Measurements from ENCODE around the gene CRTC2.
A peak's percentile ranks its signal among the peaks of the same experiment; 100 is the strongest.
"Not testable (repeated sequence)": the region's sequence is repeated elsewhere in the genome, so short reads cannot be mapped to it uniquely, and the experiment has no call there.

The CRTC2 gene, protein sequence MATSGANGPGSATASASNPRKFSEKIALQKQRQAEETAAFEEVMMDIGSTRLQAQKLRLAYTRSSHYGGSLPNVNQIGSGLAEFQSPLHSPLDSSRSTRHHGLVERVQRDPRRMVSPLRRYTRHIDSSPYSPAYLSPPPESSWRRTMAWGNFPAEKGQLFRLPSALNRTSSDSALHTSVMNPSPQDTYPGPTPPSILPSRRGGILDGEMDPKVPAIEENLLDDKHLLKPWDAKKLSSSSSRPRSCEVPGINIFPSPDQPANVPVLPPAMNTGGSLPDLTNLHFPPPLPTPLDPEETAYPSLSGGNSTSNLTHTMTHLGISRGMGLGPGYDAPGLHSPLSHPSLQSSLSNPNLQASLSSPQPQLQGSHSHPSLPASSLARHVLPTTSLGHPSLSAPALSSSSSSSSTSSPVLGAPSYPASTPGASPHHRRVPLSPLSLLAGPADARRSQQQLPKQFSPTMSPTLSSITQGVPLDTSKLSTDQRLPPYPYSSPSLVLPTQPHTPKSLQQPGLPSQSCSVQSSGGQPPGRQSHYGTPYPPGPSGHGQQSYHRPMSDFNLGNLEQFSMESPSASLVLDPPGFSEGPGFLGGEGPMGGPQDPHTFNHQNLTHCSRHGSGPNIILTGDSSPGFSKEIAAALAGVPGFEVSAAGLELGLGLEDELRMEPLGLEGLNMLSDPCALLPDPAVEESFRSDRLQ

DNA sequence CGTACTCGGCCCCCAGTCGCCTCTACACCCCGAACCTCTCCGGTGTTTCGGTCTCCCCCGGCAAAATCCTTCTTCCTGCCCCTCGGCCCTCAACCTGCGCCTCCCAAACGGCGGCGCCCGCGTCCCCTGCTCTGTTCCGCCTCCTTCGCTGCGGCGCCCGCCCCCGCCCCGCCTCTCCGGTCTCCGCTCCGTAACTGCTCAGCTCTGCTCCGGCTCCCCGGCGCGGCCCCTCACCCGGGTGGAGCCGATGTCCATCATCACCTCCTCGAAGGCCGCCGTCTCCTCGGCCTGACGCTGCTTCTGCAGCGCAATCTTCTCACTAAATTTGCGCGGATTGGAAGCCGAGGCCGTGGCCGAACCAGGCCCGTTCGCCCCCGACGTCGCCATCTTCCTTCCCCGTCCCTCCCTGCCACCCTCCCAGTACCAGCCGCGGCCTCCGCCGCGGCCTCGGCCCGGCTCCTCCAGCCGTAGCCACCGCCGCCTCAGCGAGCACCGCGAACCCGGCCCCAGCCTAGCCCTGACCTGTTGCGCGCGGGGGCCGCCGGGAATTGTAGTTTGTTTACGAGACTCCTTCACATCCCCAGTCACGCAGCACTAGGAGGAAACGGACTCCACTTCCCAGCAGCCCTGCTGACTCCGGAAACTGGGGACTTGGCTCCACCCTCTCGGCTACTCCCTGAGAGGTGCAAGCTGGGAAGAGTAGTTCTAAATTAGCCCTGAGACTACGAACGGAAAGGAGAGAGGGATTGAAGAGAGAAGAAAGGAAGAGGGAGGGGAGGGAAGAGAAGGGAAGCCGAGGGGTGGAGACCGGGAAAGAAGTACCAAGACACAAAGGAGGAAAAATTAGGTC lies at the start of gene CRTC2:
TSS of gene CRTC2 (minus strand) at position 502 of the 850 bp plus-strand sequence. CDS start at position 387, 115 bp downstream.
- DNase-seq (ENCODE audit: low read depth, low spot score), result peak; percentile 97

DNA sequence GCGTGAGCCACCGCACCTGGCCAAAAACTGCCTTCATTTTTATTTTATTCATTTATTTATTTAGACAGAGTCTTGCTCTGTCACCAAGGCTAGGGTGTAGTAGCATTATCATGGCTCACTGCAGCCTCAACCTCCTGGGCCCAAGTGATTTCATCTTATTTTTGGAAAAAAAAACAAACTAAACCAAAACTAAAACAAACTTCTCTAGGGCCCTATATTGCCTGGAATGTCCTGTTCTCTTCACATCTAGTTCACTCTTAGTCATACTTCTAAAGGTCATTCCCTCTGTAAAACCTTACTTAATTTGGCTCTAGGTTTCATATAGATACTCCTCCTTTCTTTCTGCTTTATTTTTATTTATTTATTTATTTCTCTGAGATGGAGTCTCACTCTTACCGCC lies 47.7 kb upstream of the CRTC2 start:
- DNase-seq (ENCODE audit: low read depth, low spot score), result no peak

DNA sequence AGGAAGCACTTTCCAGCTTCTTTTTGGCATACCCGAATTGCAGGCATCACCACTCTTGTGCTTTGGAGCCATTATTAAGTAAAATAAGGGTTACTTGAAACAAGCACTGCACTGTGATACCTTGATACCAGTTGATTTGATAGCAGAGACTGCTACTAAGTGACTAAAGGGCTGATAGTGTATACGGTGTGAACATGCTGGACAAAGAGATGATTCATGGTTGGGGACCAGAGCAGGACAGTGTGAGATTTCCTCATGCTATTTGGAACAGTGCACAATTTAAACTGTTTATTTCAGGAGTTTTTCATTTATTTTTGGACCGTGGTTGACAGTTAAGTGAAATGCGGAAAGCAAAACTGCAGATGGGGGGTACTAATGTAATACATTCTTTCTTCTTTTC lies 42.0 kb upstream of the CRTC2 start:
- no peak for DNase-seq (ENCODE audit: low read depth, low spot score)

DNA sequence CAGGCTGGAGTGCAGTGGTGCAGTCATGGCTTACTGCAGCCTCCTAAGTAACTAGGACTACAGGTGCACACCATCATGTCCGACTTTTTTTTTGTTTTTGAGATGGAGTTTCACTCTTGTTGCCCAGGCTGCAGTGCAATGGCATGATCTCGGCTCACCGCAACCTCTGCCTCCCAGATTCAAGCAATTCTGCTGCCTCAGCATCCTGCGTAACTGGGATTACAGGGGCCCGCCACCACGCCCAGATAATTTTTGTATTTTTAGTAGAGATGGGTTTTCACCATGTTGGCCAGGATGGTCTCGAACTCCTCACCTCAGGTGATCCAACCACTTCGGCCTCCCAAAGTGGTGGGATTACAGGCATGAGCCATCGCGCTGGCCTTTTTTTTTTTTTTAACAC lies 38.5 kb upstream of the CRTC2 start:
- DNase-seq (ENCODE audit: low read depth, low spot score), result not testable (repeated sequence)

DNA sequence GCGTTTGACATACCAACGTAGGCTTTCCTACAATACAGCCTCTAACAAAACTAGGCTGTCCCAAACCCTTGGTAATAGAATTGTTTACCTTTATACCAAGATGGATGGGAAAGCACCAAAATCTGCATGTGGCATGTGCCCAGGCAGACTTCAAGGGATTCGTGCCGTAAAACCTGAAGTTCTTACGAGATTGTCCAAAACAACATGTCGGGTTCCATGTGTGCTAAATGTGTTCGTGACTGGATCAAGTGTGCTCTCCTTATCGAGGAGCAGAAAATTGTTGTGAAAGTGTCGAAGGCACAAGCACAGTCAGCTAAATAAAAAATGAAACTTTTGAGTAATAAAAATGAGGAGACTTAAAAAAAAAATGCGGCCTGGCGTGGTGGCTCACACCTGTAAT lies 37.2 kb upstream of the CRTC2 start:
- DNase-seq (ENCODE audit: low read depth, low spot score), result no peak

DNA sequence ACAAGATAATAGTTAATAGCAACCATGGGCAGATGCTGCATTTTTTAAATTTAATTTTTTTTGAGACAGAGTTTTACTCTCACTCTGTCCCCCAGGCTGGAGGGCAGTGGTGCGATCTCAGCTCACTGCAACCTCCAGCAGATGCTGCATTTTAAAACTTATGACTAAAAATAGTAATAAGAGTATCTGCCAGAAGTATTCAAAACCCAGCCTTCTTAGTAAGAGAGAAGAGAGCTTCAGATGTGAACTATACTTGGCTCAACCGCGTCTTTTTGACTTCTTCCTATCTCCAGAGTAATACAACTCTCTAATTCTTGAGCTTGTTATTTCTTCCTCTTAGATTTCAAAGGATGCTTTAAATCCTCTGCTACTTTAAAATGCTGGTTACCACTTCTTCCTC lies 36.8 kb upstream of the CRTC2 start:
- DNase-seq (ENCODE audit: low read depth, low spot score), result no peak

DNA sequence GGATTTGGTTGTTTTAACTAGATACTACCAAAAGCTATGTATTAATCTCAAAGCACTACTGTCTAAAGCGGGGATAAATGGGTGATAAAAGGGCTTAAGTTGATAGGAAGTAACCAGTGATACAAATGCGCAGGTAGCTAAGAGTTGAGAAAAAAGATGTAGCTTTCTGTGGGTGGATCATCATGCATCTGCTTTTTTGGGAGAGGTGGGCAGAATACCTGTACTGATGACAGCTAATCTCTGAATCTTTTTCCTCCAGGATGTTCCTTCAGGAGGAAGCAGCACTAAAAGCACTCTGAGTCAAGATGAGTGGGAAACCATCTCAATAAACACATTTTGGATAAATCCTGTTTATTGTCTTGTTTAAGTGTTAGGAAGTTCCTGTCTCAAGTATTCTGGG lies 33.4 kb upstream of the CRTC2 start:
- DNase-seq (ENCODE audit: low read depth, low spot score), result no peak

DNA sequence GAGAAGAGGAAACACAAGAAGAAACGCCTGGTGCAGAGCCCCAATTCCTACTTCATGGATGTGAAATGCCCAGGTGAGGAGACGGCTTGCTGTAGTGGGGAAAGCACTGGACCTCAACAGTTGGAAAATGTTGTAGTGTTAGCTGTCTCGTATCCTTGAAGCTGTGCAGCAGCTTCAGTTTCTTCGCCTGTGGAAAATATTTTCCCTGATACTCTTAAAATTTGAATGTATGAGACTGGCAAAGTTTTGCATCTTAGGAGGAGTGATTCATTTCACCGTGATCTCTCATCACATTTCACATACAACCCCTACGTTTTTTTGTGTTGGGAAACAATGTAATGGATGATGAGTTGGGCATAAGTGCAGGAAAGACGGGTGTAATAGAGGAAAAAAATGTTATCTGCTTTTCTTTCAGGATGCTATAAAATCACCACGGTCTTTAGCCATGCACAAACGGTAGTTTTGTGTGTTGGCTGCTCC lies 32.8 kb upstream of the CRTC2 start:
- no peak for DNase-seq (ENCODE audit: low read depth, low spot score)

DNA sequence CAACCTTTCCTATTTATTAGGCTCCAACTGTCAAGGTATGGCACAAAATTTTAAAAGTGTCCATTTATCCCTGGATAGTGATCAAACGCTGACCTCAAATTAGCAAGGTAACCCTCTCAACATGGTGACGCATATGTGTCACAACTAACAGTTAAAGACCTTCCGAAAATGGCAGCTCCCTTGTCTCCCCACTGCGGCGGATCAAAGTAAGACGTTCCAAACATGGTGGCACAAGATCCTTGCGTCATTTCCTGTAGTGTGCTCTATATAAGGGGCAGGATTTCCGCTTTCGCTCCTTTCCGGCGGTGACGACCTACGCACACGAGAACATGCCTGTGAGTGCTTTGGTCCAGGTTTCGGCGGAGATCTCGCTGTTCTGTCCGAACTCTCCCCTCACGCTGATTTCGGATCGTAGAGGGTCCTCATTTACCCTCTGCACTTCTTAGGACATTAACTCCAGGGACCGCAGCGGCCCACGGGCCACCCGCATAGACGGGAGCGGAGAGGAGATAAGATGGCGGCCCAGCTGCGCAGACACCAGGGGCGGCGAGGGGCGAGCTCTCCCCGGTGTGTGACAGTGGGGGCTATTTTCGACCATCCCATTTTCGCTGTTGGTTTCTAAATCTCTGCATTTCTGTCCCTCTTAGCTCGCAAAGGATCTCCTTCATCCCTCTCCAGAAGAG lies 32.2 kb upstream of the CRTC2 start, which contains the start of gene RPS27:
TSS of gene RPS27 (plus strand) at position 295 of the 683 bp plus-strand sequence. CDS start at position 330, 35 bp downstream.
- peak; percentile 85 for DNase-seq (ENCODE audit: low read depth, low spot score)

DNA sequence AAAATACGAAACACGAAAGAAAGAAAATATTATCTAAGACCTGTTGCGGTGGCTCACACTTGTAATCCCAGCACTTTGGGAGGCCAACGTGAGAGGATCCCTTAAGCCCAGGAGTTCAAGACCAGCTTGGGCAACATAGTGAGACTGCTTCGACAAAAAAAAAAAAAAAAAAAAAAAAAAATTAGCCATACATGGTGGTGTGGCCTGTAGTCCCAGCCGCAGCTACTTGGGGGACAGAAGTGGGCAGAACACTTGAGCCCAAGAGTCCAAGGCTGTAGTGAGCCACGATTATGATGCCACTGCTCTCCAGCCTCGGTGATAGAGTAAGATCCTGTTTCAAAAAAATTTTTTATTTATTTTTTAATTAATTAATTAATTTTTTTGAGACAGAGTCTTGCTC lies 29.2 kb upstream of the CRTC2 start:
- DNase-seq (ENCODE audit: low read depth, low spot score), result no peak

DNA sequence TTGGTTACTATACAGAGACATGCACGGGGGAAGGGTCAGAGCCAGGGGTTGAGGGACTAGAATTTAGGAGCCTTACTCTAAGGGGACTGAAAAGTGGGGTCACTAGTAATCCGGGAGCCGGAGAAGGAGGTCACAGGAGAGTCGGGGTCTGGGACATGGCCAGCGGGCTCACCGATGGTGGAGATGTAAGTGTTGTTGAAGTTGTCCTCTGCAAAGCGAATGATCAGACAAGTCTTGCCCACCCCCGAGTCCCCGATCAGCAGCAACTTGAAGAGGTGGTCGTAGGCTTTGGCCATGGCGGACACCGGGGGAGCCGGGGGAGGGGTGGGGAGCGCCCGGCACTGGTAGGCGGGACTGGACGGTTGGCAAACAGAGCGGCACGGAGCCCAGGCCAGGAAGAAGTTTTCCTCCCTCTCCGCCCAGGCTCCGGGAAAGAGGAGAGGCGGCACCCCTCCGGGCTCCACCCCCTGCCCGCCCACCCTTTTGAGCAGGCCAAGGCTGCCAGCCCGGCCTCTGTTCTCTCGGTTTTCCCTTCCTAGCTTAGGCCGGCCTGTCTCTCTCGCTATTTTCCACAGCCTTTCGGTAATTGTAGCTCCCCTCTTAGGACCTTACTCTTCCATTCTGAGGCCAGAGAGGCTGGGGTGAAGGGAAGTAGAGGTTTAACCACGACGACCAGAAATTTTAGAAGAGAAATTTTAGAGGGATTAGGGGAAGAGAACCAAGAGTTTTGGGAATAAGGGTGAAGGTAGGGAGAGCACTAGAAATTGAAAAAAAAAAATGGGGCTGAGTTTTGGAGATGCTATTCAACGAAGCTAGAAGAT lies 27.7 kb upstream of the CRTC2 start, which contains the start of gene RAB13:
TSS of gene RAB13 (minus strand) at position 399 of the 821 bp plus-strand sequence. CDS start at position 296, 103 bp downstream.
- no peak for DNase-seq (ENCODE audit: low read depth, low spot score)

DNA sequence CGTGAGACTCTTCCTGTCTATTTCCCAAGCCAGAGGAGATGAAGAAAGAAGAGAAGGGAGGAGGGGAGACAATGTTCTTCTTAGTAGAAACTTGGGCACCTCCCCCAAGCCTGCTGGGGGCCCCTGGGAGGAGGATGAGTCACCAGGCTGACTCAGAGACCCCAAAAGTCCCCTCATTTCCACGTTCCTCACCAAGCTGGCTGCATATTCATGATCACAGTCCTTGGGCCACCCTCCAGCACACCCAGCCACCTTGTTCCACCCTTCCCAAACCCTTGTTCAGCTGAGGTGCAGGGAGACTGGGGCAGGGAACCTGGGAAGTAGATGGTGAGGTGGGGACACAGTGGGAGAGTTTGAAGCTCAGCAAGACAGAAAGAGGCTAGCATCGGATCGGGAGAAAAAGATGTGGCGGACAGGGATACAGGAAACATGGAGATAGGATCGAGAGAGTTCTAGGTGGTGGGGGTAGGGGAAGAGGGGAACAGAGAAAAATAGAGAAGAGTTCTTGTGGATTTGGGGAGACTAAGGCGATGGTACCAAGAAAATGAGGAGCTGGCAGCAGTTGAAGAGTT lies 27.0 kb upstream of the CRTC2 start:
- DNase-seq (ENCODE audit: low read depth, low spot score), result no peak

DNA sequence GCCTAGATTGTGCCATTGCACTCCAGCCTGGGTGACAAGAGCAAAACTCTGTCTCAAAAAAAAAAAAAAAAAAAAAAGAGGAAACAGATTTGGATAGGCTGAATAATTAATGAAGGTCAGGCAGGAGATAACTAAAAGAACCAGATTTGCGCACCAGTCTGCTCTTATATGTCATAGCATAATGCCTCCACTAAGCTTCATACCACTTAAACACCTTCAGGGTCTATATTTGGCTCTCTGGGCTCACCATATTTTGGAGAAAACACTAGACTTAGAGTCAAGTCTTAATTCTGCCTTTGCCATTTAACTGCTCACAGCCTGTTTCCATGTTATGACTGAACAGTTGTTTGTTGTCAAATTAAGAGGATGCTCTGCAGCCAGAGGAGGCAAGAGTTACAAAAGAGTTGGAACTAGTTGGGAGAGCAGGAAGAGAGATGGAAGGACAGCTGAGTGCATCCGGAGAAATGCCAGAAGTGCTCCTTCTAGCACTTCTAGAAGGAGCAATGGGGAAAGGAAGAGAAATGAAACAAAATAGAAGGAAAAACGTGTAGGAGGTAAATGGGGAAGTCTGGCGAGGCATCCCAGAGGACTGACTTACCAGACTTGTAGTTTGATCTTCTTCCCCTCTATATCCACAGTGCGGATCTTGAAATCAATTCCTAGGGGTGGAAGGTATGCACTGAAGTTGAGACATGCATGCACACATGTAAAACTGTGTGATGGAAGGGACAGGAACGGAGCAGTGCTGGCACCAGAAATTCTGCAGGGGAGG lies 25.9 kb upstream of the CRTC2 start:
- DNase-seq (ENCODE audit: low read depth, low spot score), result no peak

DNA sequence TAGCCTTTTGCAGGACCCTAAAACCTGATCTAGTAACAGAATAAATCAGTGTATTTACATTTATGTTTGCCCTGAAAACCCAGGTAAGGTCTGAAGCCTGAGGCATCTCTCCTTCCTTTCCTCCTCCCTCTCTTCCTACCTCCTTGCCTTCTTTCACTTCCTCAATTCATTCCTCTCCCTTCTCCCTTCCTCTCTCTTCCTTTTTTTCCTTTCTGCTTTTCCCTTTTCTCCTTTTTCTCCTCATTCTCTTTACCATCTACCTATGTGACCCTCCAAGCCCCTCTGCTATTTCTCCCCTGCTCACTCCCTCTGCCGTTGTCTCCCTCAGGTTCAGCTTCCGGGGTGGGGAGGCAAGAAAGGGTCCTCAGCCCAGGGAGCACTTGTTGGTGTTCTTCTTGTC lies 23.3 kb upstream of the CRTC2 start:
- not testable (repeated sequence) for DNase-seq (ENCODE audit: low read depth, low spot score)

DNA sequence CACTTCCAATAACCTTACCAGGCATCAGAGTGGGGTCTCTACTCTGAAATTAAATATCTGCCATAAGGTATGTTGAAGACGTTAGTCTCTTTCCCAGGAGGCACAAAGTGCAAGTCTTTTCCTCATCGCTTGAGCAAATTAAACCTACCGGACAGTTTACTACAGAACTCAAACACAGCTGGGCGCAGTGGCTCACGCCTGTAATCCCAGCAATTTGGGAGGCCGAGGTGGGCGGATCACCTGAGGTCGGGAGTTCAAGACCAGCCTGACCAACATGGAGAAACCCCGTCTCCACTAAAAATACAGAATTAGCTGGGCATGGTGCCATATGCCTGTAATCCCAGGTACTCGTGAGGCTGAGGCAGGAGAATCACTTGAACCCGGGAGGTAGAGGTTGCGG lies 20.7 kb upstream of the CRTC2 start:
- not testable (repeated sequence) for DNase-seq (ENCODE audit: low read depth, low spot score)

DNA sequence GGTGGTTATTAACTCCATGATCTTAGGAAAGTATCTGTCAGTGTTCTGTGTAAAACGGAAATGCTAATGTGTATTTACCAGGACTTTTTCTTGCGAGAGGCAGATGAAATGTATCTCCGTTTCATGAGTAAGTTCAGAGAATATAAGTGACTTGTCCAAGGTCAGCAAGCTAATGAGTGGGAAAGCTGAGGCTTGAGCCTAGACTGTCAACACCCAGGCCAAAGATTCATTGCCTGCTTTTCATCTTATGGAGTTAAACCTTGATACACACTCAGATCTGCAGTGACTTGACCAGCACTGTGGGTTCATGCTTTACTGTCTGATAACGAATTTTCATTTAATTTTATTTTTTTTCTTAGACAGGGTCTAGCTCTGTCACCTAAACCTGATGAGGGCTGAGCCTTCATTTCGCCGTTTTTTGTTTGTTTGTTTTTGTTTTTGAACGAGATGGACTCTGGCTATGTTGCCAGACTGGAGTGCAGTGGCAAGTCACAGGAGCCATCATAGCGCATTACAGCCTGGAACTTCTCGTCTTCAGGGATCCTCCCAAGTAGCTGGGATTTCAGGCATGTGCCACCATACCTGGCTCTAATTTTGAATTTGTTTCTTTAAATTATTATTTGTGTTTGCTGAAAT lies 20.0 kb upstream of the CRTC2 start:
- no peak for DNase-seq (ENCODE audit: low read depth, low spot score)

DNA sequence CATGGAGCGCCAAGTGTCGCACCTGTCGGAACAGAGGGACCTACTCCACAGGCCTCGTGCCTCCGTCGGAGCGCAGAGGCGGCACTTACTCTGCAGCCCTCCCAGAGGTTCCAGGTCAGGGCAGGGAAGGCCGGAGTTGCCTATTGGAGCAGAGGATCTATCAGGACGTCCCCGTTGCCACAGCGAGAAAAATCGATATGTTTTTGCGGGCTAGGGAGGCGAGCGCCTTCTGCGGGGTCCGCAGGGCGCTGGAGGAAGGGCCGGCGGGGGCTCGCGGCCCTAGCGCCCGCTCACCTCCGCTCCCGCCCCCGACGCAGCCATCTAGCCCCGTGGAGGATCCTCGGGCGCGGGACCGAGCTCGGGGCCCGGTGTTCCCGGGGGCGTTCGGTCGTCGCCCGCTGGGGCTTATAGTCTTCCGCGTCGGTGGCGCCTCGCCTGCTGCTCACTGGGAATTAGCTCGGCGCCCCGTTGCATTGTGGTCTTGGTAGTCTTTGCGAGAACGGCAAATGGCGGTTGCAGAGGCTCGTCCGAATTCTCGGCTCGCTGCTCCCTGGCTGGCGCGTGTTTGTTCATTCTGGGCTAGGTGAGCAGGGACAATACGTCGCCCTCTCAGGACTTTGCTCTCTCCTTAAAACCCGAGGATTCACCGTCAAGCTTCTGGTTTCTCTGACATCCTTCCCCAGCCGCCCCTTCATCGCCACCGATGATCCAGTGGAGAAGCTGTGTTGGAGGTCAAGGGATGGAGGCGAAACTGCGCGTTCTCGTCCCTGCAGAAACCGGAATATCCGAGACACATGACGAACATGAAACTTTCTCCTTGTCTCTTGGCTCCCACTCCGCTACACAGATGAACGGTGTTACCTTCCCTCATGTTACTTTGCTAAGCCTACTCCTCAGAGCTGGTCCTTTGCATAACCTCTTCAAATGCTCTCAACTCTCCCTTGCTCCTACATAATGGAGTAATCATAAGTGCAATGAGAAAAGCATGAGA lies 19.1 kb upstream of the CRTC2 start, which contains the start of gene JTB:
TSS of gene JTB (minus strand) at position 425 of the 991 bp plus-strand sequence. CDS start at position 3, 422 bp downstream.
- DNase-seq (ENCODE audit: low read depth, low spot score), result peak; percentile 73
